Measurements from ENCODE around the gene MEIS2.
A peak's percentile ranks its signal among the peaks of the same experiment; 100 is the strongest.

MEIS2 gene

GRCh38 chr15:37112971-37113670, 12.8 kb upstream of the MEIS2 start:
- DNase-seq (ENCODE audit: low spot score), result no peak

GRCh38 chr15:37112171-37112570, 11.8 kb upstream of the MEIS2 start:
- no peak for DNase-seq (ENCODE audit: low spot score)

GRCh38 chr15:37111427-37111717, 11.0 kb upstream of the MEIS2 start:
- DNase-seq (ENCODE audit: low spot score), result no peak

GRCh38 chr15:37109872-37110572, 9.7 kb upstream of the MEIS2 start:
- DNase-seq (ENCODE audit: low spot score), result peak; percentile 54

- no peak for DNase-seq (ENCODE audit: low spot score)
Observed at GRCh38 chr15:37109168-37109871, 9.0 kb upstream of the MEIS2 start.

GRCh38 chr15:37108381-37109167, 8.2 kb upstream of the MEIS2 start:
- no peak for DNase-seq (ENCODE audit: low spot score)

- DNase-seq (ENCODE audit: low spot score), result no peak
Observed at GRCh38 chr15:37107744-37108380, 7.5 kb upstream of the MEIS2 start.

- no peak for DNase-seq (ENCODE audit: low spot score)
Observed at GRCh38 chr15:37107071-37107743, 6.9 kb upstream of the MEIS2 start.

- no peak for DNase-seq (ENCODE audit: low spot score)
Observed at GRCh38 chr15:37106490-37107001, 6.2 kb upstream of the MEIS2 start.

- DNase-seq (ENCODE audit: low spot score), result no peak
Observed at GRCh38 chr15:37105889-37106288, 5.5 kb upstream of the MEIS2 start.

GRCh38 chr15:37105029-37105428, 4.7 kb upstream of the MEIS2 start:
- no peak for DNase-seq (ENCODE audit: low spot score)

GRCh38 chr15:37104424-37104981, 4.2 kb upstream of the MEIS2 start:
- DNase-seq (ENCODE audit: low spot score), result no peak

GRCh38 chr15:37103475-37104423, 3.4 kb upstream of the MEIS2 start:
- no peak for DNase-seq (ENCODE audit: low spot score)

- no peak for DNase-seq (ENCODE audit: low spot score)
Observed at GRCh38 chr15:37103163-37103435, 2.8 kb upstream of the MEIS2 start.

GRCh38 chr15:37102305-37103162, 2.2 kb upstream of the MEIS2 start:
- peak; percentile 30 for DNase-seq (ENCODE audit: low spot score)

- peak; percentile 52 for DNase-seq (ENCODE audit: low spot score)
Observed at GRCh38 chr15:37101980-37102304, 1.6 kb upstream of the MEIS2 start.

- DNase-seq (ENCODE audit: low spot score), result no peak
Observed at GRCh38 chr15:37100966-37101215, 542 bp upstream of the MEIS2 start.

- DNase-seq (ENCODE audit: low spot score), result peak; percentile 20
Observed at GRCh38 chr15:37099319-37100108, 835 bp downstream of the MEIS2 start.
